PC-3 (cell line): Measurements from ENCODE around the gene ARID5B.

ENCODE experiments used
- EZH2 ChIP-seq: fragments of 300-600 bp; sonication (generic); IDR thresholded peaks from one replicate; pipeline ENCODE4 v1.6.1; 2017; ENCODE audit warnings: antibody characterized with exemption, mild to moderate bottlenecking, low read length; ENCODE audit not compliant: unreplicated experiment
- EZH2phosphoT487 ChIP-seq: fragments of 300-600 bp; sonication (generic); IDR thresholded peaks from 2 replicates; pipeline ENCODE4 v1.6.1; 2018; ENCODE audit warnings: mild to moderate bottlenecking, antibody characterized with exemption, low read length, borderline replicate concordance
- TF ChIP-seq, protein P1 (sequence below): fragments of 300-600 bp; sonication (generic); conservative IDR thresholded peaks from 2 replicates; pipeline ENCODE4 v1.5.1; 2017; ENCODE audit warnings: antibody characterized with exemption, low read depth, mild to moderate bottlenecking, low read length

DNA sequence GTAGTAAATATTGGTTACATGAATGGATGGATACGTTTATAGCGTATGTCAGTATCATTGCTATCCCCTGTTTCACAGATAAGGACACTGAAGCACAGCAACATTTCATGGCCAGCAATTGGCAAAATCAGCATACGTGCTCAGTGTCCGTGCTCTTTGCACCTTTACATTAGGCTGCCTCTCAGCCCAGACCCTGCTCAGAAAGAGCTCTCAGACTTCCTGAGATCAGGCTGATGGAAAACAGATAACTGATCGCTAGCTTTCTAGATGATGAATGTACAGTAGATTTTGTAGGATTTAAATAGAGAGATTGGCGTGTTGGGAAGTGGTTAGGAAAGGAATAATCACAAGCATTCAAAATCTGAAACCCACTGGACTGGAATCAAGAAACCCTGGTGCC lies 106.7 kb downstream of the ARID5B start:
- TF ChIP-seq, protein P1, sequence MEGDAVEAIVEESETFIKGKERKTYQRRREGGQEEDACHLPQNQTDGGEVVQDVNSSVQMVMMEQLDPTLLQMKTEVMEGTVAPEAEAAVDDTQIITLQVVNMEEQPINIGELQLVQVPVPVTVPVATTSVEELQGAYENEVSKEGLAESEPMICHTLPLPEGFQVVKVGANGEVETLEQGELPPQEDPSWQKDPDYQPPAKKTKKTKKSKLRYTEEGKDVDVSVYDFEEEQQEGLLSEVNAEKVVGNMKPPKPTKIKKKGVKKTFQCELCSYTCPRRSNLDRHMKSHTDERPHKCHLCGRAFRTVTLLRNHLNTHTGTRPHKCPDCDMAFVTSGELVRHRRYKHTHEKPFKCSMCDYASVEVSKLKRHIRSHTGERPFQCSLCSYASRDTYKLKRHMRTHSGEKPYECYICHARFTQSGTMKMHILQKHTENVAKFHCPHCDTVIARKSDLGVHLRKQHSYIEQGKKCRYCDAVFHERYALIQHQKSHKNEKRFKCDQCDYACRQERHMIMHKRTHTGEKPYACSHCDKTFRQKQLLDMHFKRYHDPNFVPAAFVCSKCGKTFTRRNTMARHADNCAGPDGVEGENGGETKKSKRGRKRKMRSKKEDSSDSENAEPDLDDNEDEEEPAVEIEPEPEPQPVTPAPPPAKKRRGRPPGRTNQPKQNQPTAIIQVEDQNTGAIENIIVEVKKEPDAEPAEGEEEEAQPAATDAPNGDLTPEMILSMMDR: no peak
- TF ChIP-seq EZH2phosphoT487 (no peak), EZH2 (no peak)
